Central memory CD8-positive, alpha-beta T cell (primary cell): ENCODE data around the gene RBBP8NL.

Experiments used
- ATAC-seq: fragments of 150-1000 bp; cut with Tn5 transposase; replicated peaks from 2 replicates; pipeline ENCODE4 v1.10.0; 2022; ENCODE audit warnings: mild to moderate bottlenecking, moderate FRiP score, moderate number of reproducible peaks; ENCODE audit not compliant: poor library complexity, severe bottlenecking; ENCODE audit errors: extremely low read depth
- DNase-seq, 2 donors: peaks; one replicate each; pipeline ENCODE4 v3.0.0; 2021; ENCODE audit warnings: low spot score in 2 of 2
- H3K27ac Mint-ChIP-seq: one replicate; pipeline ENCODE4 v1.8.0; 2022; ENCODE audit warnings: low read depth, mild to moderate bottlenecking, moderate library complexity, mixed read lengths
- H3K27me3 Mint-ChIP-seq: one replicate; pipeline ENCODE4 v1.8.0; 2022; ENCODE audit warnings: mixed read lengths
- H3K36me3 Mint-ChIP-seq: one replicate; pipeline ENCODE4 v1.8.0; 2022; ENCODE audit warnings: mild to moderate bottlenecking, moderate library complexity, mixed read lengths; ENCODE audit not compliant: insufficient read depth
- H3K4me1 Mint-ChIP-seq: one replicate; pipeline ENCODE4 v1.8.0; 2022; ENCODE audit warnings: mixed read lengths
- H3K4me3 Mint-ChIP-seq: one replicate; pipeline ENCODE4 v1.8.0; 2022; ENCODE audit warnings: mild to moderate bottlenecking, moderate library complexity, mixed read lengths
- H3K9me3 Mint-ChIP-seq: one replicate; pipeline ENCODE4 v1.8.0; 2022; ENCODE audit warnings: mixed read lengths

The RBBP8NL gene

GRCh38 chr20:62402456-62403150 lies 24.7 kb downstream of the RBBP8NL start:
- no peak overlapping the region for H3K27ac Mint-ChIP-seq
- ATAC-seq = no peak

GRCh38 chr20:62401331-62401779 lies 26.0 kb downstream of the RBBP8NL start:
- no peak overlapping the region for H3K27ac Mint-ChIP-seq
- H3K36me3 Mint-ChIP-seq = peaks cover 11% of the 10 kb centered on the region
- no peaks in the 10 kb centered on the region for H3K9me3 Mint-ChIP-seq
- no peak for DNase-seq
- peaks cover 18% of the 10 kb centered on the region for H3K4me1 Mint-ChIP-seq
- H3K27me3 Mint-ChIP-seq = no peaks in the 10 kb centered on the region
- ATAC-seq = no peak
- H3K4me3 Mint-ChIP-seq = no peak overlapping the region

More at GRCh38 chr20:62402456-62403150, 24.7 kb downstream of the RBBP8NL start:
- H3K36me3 Mint-ChIP-seq = peaks cover 16% of the 10 kb centered on the region
- H3K4me1 Mint-ChIP-seq = peaks cover 18% of the 10 kb centered on the region
- H3K9me3 Mint-ChIP-seq = no peaks in the 10 kb centered on the region
- H3K27me3 Mint-ChIP-seq = no peaks in the 10 kb centered on the region
- no peak overlapping the region for H3K4me3 Mint-ChIP-seq
- DNase-seq = no peak

- no peak overlapping the region for H3K4me3 Mint-ChIP-seq
- peaks cover 11% of the 10 kb centered on the region for H3K4me1 Mint-ChIP-seq
- no peaks in the 10 kb centered on the region for H3K9me3 Mint-ChIP-seq
- no peak for DNase-seq
- no peaks in the 10 kb centered on the region for H3K27me3 Mint-ChIP-seq
- peaks cover 9% of the 10 kb centered on the region for H3K36me3 Mint-ChIP-seq
- no peak for ATAC-seq
- no peak overlapping the region for H3K27ac Mint-ChIP-seq
These were observed 26.8 kb downstream of the RBBP8NL start for GRCh38 chr20:62400541-62400940.

- Mint-ChIP-seq H3K4me1 (peaks cover 6% of the 10 kb centered on the region), H3K27me3 (no peaks in the 10 kb centered on the region), H3K27ac (no peak overlapping the region), H3K4me3 (no peak overlapping the region), H3K36me3 (peaks cover 9% of the 10 kb centered on the region), H3K9me3 (no peaks in the 10 kb centered on the region)
- DNase-seq = no peak
- no peak for ATAC-seq
These were observed 27.3 kb downstream of the RBBP8NL start for GRCh38 chr20:62400021-62400420.

GRCh38 chr20:62398120-62398821 lies 29.1 kb downstream of the RBBP8NL start:
- no peak for DNase-seq
- Mint-ChIP-seq H3K9me3 (no peaks in the 10 kb centered on the region), H3K36me3 (peaks cover 11% of the 10 kb centered on the region), H3K4me1 (no peaks in the 10 kb centered on the region), H3K4me3 (no peak overlapping the region), H3K27ac (no peak overlapping the region), H3K27me3 (no peaks in the 10 kb centered on the region)
- ATAC-seq = no peak

- no peak for ATAC-seq
- Mint-ChIP-seq H3K4me1 (no peaks in the 10 kb centered on the region), H3K4me3 (no peak overlapping the region), H3K27me3 (no peaks in the 10 kb centered on the region), H3K9me3 (no peaks in the 10 kb centered on the region), H3K36me3 (peaks cover 11% of the 10 kb centered on the region), H3K27ac (no peak overlapping the region)
- DNase-seq = no peak
These were observed 30.7 kb downstream of the RBBP8NL start for GRCh38 chr20:62396367-62397239.

GRCh38 chr20:62395311-62396242 lies 31.8 kb downstream of the RBBP8NL start:
- DNase-seq (no peak), ATAC-seq (no peak)
- H3K4me1 Mint-ChIP-seq = peaks cover under 1% of the 10 kb centered on the region
- no peaks in the 10 kb centered on the region for H3K27me3 Mint-ChIP-seq
- no peak overlapping the region for H3K4me3 Mint-ChIP-seq
- no peak overlapping the region for H3K27ac Mint-ChIP-seq
- H3K9me3 Mint-ChIP-seq = no peaks in the 10 kb centered on the region
- peaks cover 9% of the 10 kb centered on the region for H3K36me3 Mint-ChIP-seq

- H3K27me3 Mint-ChIP-seq = no peaks in the 10 kb centered on the region
- H3K27ac Mint-ChIP-seq = no peak overlapping the region
- no peak overlapping the region for H3K4me3 Mint-ChIP-seq
- no peaks in the 10 kb centered on the region for H3K9me3 Mint-ChIP-seq
- no peak for DNase-seq
- no peak for ATAC-seq
- H3K4me1 Mint-ChIP-seq = peaks cover 8% of the 10 kb centered on the region
- peaks cover 12% of the 10 kb centered on the region for H3K36me3 Mint-ChIP-seq
These were observed 32.8 kb downstream of the RBBP8NL start for GRCh38 chr20:62394248-62395245.

GRCh38 chr20:62393830-62394229 lies 33.5 kb downstream of the RBBP8NL start:
- ATAC-seq = no peak
- Mint-ChIP-seq H3K36me3 (peaks cover 17% of the 10 kb centered on the region), H3K27me3 (no peaks in the 10 kb centered on the region), H3K4me1 (peaks cover 15% of the 10 kb centered on the region), H3K4me3 (no peak overlapping the region), H3K9me3 (no peaks in the 10 kb centered on the region), H3K27ac (no peak overlapping the region)
- DNase-seq = no peak

- H3K36me3 Mint-ChIP-seq = peaks cover 19% of the 10 kb centered on the region
- no peaks in the 10 kb centered on the region for H3K27me3 Mint-ChIP-seq
- no peak for ATAC-seq
- no peak for DNase-seq
- H3K4me3 Mint-ChIP-seq = no peak overlapping the region
- H3K4me1 Mint-ChIP-seq = peaks cover 20% of the 10 kb centered on the region
- no peak overlapping the region for H3K27ac Mint-ChIP-seq
- H3K9me3 Mint-ChIP-seq = no peaks in the 10 kb centered on the region
These were observed 34.0 kb downstream of the RBBP8NL start for GRCh38 chr20:62393335-62393665.

GRCh38 chr20:62392621-62393334 lies 34.6 kb downstream of the RBBP8NL start:
- H3K27me3 Mint-ChIP-seq = no peaks in the 10 kb centered on the region
- no peak overlapping the region for H3K27ac Mint-ChIP-seq
- H3K4me3 Mint-ChIP-seq = no peak overlapping the region
- no peaks in the 10 kb centered on the region for H3K9me3 Mint-ChIP-seq
- ATAC-seq (no peak), DNase-seq (no peak)
- peaks cover 23% of the 10 kb centered on the region for H3K4me1 Mint-ChIP-seq
- peaks cover 17% of the 10 kb centered on the region for H3K36me3 Mint-ChIP-seq
